HCT116 (cell line): ENCODE data around the gene CDKN1A. TPM values are rescaled to one million over a fixed set of nuclear protein-coding genes. Genes with fewer than 3 reads are reported as not detected.

ENCODE experiments used
- ATAC-seq: fragments of 200-7000 bp; cut with Tn5 transposase; 2 replicates; pipeline ENCODE4 v1.9.1; 2020; ENCODE audit warnings: mild to moderate bottlenecking, moderate library complexity
- BruUV-seq: library from RNA; stranded (reverse); fragments of 400-500 nt; replicated peaks from 2 replicates; lab custom pipeline; 2021; lab: Mats Ljungman, UMichigan
- CTCF ChIA-PET: fragments of 300-600 bp; sonication (Branson Sonifier 250); formaldehyde crosslinking; loops from one replicate; lab custom pipeline; 2021; ENCODE audit warnings: antibody characterized with exemption; lab: Charles Lee
- POLR2A ChIA-PET: fragments of 300-600, 350-600 bp; sonication (Branson Sonifier 250); formaldehyde crosslinking; loops from one replicate; lab custom pipeline; 2021; ENCODE audit warnings: antibody characterized with exemption; lab: Charles Lee
- RAD21 ChIA-PET, 2 experiments: fragments of 300-600 bp; sonication (Branson Sonifier 250); formaldehyde crosslinking; loops; one replicate each; lab custom pipeline; 2023; ENCODE audit warnings: low total read pairs in 2 of 2; ENCODE audit not compliant: uncharacterized antibody in 2 of 2, unreplicated experiment in 2 of 2, low non-redundant PET in 1 of 2; lab: Charles Lee
- DNase-seq: peaks from one replicate; pipeline ENCODE4 v3.0.0-alpha.2; 2010; ENCODE audit warnings: low read depth, low spot score
- H2AFZ ChIP-seq: fragments of 200-600 bp; shearing (Covaris generic), sonication (generic); 2 replicates; pipeline ENCODE4 v1.6.1; 2017; ENCODE audit warnings: low read depth, mixed run types, mixed read lengths, antibody characterized with exemption, low read length; ENCODE audit not compliant: poor library complexity, severe bottlenecking
- H3K27ac ChIP-seq: 2 replicates; pipeline ENCODE4 v1.5.1; 2012; ENCODE audit warnings: low read depth, low read length
- H3K27me3 ChIP-seq: fragments of 200-600 bp; sonication (generic); 2 replicates; pipeline ENCODE4 v1.6.1; 2016; ENCODE audit warnings: mixed run types, low read length, mixed read lengths; ENCODE audit not compliant: insufficient read depth
- H3K36me3 ChIP-seq, 2 experiments: fragments of 200-500 bp in 1 of 2; fragments of 200-600 bp in 1 of 2; sonication (Bioruptor generic) in 1 of 2; sonication (generic) in 1 of 2; 2 replicates each; pipeline versions ENCODE4 v1.5.1 to v1.6.1; 2014 to 2016; ENCODE audit warnings: low read length in 2 of 2, inconsistent platforms in 1 of 2, mixed read lengths in 1 of 2, mixed run types in 1 of 2; ENCODE audit not compliant: insufficient read depth in 2 of 2, control insufficient read depth in 1 of 2
- H3K4me1 ChIP-seq, 2 experiments: fragments of 200-600 bp in 1 of 2; sonication (generic) in 1 of 2; 2 replicates each; pipeline versions ENCODE4 v1.5.1 to v1.6.1; 2012 to 2017; ENCODE audit warnings: low read length in 2 of 2, inconsistent platforms in 1 of 2, mild to moderate bottlenecking in 1 of 2, mixed read lengths in 1 of 2, mixed run types in 1 of 2, moderate library complexity in 1 of 2; ENCODE audit not compliant: insufficient read depth in 2 of 2, control insufficient read depth in 1 of 2
- H3K4me2 ChIP-seq: fragments of 200-600 bp; sonication (generic); 2 replicates; pipeline ENCODE4 v1.6.1; 2017; ENCODE audit warnings: mixed run types, low read length, mixed read lengths
- H3K4me3 ChIP-seq, 2 experiments: fragments of 200-600 bp in 1 of 2; sonication (generic) in 1 of 2; replicated peaks in 1 of 2; 2 replicates each; pipeline ENCODE4 v1.5.1; 2011 to 2016; ENCODE audit warnings: low read length in 2 of 2, control low read depth in 1 of 2, low read depth in 1 of 2, mild to moderate bottlenecking in 1 of 2, mixed read lengths in 1 of 2, mixed run types in 1 of 2
- H3K79me2 ChIP-seq: fragments of 200-600 bp; sonication (generic); 2 replicates; pipeline ENCODE4 v1.6.1; 2017; ENCODE audit warnings: mild to moderate bottlenecking, mixed run types, low read length, moderate library complexity, mixed read lengths; ENCODE audit not compliant: insufficient read depth
- H3K9ac ChIP-seq: fragments of 200-600 bp; sonication (generic); 2 replicates; pipeline ENCODE4 v1.6.1; 2016; ENCODE audit warnings: low read length, mixed read lengths
- H3K9me2 ChIP-seq: fragments of 200-600 bp; sonication (generic), shearing (Covaris generic); 2 replicates; pipeline ENCODE4 v1.6.1; 2017; ENCODE audit warnings: mixed run types, mild to moderate bottlenecking, moderate library complexity; ENCODE audit not compliant: insufficient read depth
- H3K9me3 ChIP-seq, 2 experiments: fragments of 200-500 bp in 1 of 2; fragments of 200-600 bp in 1 of 2; sonication (Bioruptor generic) in 1 of 2; sonication (generic) in 1 of 2; 2 replicates each; pipeline ENCODE4 v1.6.1; 2014 to 2017; ENCODE audit warnings: low read length in 2 of 2, mixed read lengths in 2 of 2, inconsistent platforms in 1 of 2, low read depth in 1 of 2, mild to moderate bottlenecking in 1 of 2, mixed run types in 1 of 2, moderate library complexity in 1 of 2; ENCODE audit not compliant: control insufficient read depth in 1 of 2, insufficient read depth in 1 of 2
- H4K20me1 ChIP-seq: fragments of 200-600 bp; sonication (generic), shearing (Covaris generic); 2 replicates; pipeline ENCODE4 v1.6.1; 2017; ENCODE audit warnings: mixed run types, mild to moderate bottlenecking, moderate library complexity; ENCODE audit not compliant: insufficient read depth
- ATF3 ChIP-seq: IDR thresholded peaks from 2 replicates; pipeline ENCODE4 v1.6.1; 2012
- CBX3 ChIP-seq: IDR thresholded peaks from 2 replicates; pipeline ENCODE4 v1.6.1; 2012; ENCODE audit warnings: low read depth
- CTCF ChIP-seq, 3 experiments: fragments of 200-600 bp in 1 of 3; sonication (generic) in 1 of 3; IDR thresholded peaks in 2 of 3; conservative IDR thresholded peaks in 1 of 3; 2 replicates each; pipeline ENCODE4 v1.5.1; 2012 to 2017; ENCODE audit warnings: low read depth in 2 of 3, low read length in 2 of 3, antibody characterized with exemption in 1 of 3, borderline replicate concordance in 1 of 3, control low read depth in 1 of 3, mild to moderate bottlenecking in 1 of 3, mixed read lengths in 1 of 3, mixed run types in 1 of 3, moderate library complexity in 1 of 3; ENCODE audit not compliant: insufficient read depth in 1 of 3
- ELF1 ChIP-seq: IDR thresholded peaks from 2 replicates; pipeline ENCODE4 v1.6.1; 2012; ENCODE audit warnings: low read depth, borderline replicate concordance
- JUND ChIP-seq: IDR thresholded peaks from 2 replicates; pipeline ENCODE4 v1.6.1; 2012
- RAD21 ChIP-seq: IDR thresholded peaks from 2 replicates; pipeline ENCODE4 v1.6.1; 2012; ENCODE audit warnings: low read depth, mild to moderate bottlenecking
- SIN3A ChIP-seq: IDR thresholded peaks from 2 replicates; pipeline ENCODE4 v1.6.1; 2012; ENCODE audit warnings: low read depth
- TCF7L2 ChIP-seq: IDR thresholded peaks from 2 replicates; pipeline ENCODE4 v1.7.0; 2011; ENCODE audit warnings: borderline replicate concordance, inconsistent platforms; ENCODE audit not compliant: insufficient read depth, insufficient read length; ENCODE audit errors: extremely low read depth
- intact Hi-C: fragments of 100-400 bp; cut with micrococcal nuclease; formaldehyde crosslinking; loops from 2 replicates; pipeline ENCODE4 v1.10.0; 2022
- total RNA-seq: library from RNA; stranded (reverse); gene quantifications from one replicate; pipeline ENCODE4 v1.2.1, GENCODE V29; 2021; ENCODE audit not compliant: unreplicated experiment

The CDKN1A gene
- total RNA-seq, 1 experiment from 2014 or later = 179 TPM

- TF ChIP-seq ATF3 (no peak), TCF7L2 (no peak), SIN3A (no peak)
Observed at GRCh38 chr6:36701401-36701991, 23.0 kb downstream of the CDKN1A start (continued).

GRCh38 chr6:36702656-36703055 lies 24.1 kb downstream of the CDKN1A start:
- no peak overlapping the region for H2AFZ ChIP-seq
- intact Hi-C loops = no loop called here
- H3K4me2 ChIP-seq = no peak overlapping the region
- no peaks in the 10 kb centered on the region for H3K79me2 ChIP-seq
- no peak overlapping the region for H3K9ac ChIP-seq
- TF ChIP-seq SIN3A = no peak
- no peak for TF ChIP-seq CTCF (IDR thresholded peaks at IDR 0.05 in 2 of 3, conservative IDR thresholded peaks at IDR 0.05 in 1 of 3; ENCODE audit: borderline replicate concordance in 1 of 3, insufficient read depth in 1 of 3, low read depth in 2 of 3, low read length in 2 of 3)
- no peak for TF ChIP-seq CBX3
- TF ChIP-seq ELF1 = no peak
- no peak for TF ChIP-seq RAD21
- TF ChIP-seq JUND = no peak
- DNase-seq (no peak), ATAC-seq (no peak)
- no TSS peak for BruUV-seq
- H3K9me3 ChIP-seq = no peaks in the 10 kb centered on the region
- H4K20me1 ChIP-seq = no peaks in the 10 kb centered on the region
- no peak overlapping the region for H3K4me3 ChIP-seq
- H3K36me3 ChIP-seq = no peaks in the 10 kb centered on the region
- no peaks in the 10 kb centered on the region for H3K9me2 ChIP-seq
- H3K27ac ChIP-seq = no peak overlapping the region
- H3K4me1 ChIP-seq = peaks cover 0 to 8% of the 10 kb centered on the region in 2 experiments; a peak in 2 of 4 replicates
- CTCF ChIA-PET = no interaction called here
- no peaks in the 10 kb centered on the region for H3K27me3 ChIP-seq
- RAD21 ChIA-PET = no interaction called here
- POLR2A ChIA-PET = no interaction called here
